Thyroid gland (tissue), 4 donors: Measurements from ENCODE around the gene NDUFA13.

Source experiments
- POLR2A ChIP-seq, 2 donors: fragments of 450-650 bp; IDR thresholded peaks; one replicate each; pipeline ENCODE4 v1.6.1; 2017; ENCODE audit warnings: antibody characterized with exemption in 2 of 2, mild to moderate bottlenecking in 2 of 2, moderate library complexity in 1 of 2
- TF ChIP-seq, protein P1 (sequence below), 6 experiments: fragments of 200-600 bp in 3 of 6; fragments of 450-650 bp in 3 of 6; sonication (generic) in 3 of 6; IDR thresholded peaks; one replicate each; pipeline ENCODE4 v1.5.1; 2016 to 2019; ENCODE audit warnings: antibody characterized with exemption in 6 of 6, mild to moderate bottlenecking in 2 of 6, inconsistent platforms in 1 of 6, moderate library complexity in 1 of 6

- TF ChIP-seq, protein P1, sequence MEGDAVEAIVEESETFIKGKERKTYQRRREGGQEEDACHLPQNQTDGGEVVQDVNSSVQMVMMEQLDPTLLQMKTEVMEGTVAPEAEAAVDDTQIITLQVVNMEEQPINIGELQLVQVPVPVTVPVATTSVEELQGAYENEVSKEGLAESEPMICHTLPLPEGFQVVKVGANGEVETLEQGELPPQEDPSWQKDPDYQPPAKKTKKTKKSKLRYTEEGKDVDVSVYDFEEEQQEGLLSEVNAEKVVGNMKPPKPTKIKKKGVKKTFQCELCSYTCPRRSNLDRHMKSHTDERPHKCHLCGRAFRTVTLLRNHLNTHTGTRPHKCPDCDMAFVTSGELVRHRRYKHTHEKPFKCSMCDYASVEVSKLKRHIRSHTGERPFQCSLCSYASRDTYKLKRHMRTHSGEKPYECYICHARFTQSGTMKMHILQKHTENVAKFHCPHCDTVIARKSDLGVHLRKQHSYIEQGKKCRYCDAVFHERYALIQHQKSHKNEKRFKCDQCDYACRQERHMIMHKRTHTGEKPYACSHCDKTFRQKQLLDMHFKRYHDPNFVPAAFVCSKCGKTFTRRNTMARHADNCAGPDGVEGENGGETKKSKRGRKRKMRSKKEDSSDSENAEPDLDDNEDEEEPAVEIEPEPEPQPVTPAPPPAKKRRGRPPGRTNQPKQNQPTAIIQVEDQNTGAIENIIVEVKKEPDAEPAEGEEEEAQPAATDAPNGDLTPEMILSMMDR (IDR thresholded peaks at IDR 0.05), result no peak
- no peak for TF ChIP-seq POLR2A (IDR thresholded peaks at IDR 0.05)
Measured at GRCh38 chr19:19530889-19531288, 14.9 kb downstream of the NDUFA13 start.
